K562 (cell line): Measurements from ENCODE around the gene GTF3C4. TPM values are rescaled to one million over a fixed set of nuclear protein-coding genes. Genes with fewer than 3 reads are reported as not detected.

ENCODE experiments used
- ATAC-seq: fragments of 200-7000 bp; cut with Tn5 transposase; 3 replicates; pipeline ENCODE4 v1.9.1; 2020; ENCODE audit warnings: moderate library complexity
- BruUV-seq: library from RNA; stranded (reverse); fragments of 400-500 nt; replicated peaks from 2 replicates; lab custom pipeline; 2021; lab: Mats Ljungman, UMichigan
- CTCF ChIA-PET: fragments of 300-600 bp; formaldehyde crosslinking; extraction: SDS; loops from one replicate; lab custom pipeline; 2021; ENCODE audit warnings: low intra/inter-chr PET ratio; lab: Yijun Ruan, JAX
- POLR2A ChIA-PET: fragments of 300-600, 350-650 bp; sonication (Branson Sonifier 250); formaldehyde crosslinking; extraction: SDS; loops from one replicate; lab custom pipeline; 2021; ENCODE audit warnings: antibody characterized with exemption, inconsistent platforms; lab: Yijun Ruan, JAX
- DNase-seq, 4 experiments: peaks; one replicate each; pipeline versions ENCODE4 v3.0.0 to v3.0.0-alpha.2; 2011 to 2018; ENCODE audit warnings: low spot score in 3 of 4, mixed read lengths in 3 of 4; ENCODE audit errors: extremely low read depth in 1 of 4
- FAIRE-seq: peaks from 2 replicates; lab custom pipeline; 2011; peaks lifted over from hg19 to GRCh38; lab: Jason Lieb, UNC
- H2AFZ ChIP-seq: 2 replicates; pipeline ENCODE4 v1.6.0; 2011; ENCODE audit warnings: low read depth, low read length, control low read depth, inconsistent platforms
- H3K27ac ChIP-seq: fragments of 200-600 bp; 3 replicates; pipeline ENCODE4 v1.8.0; 2011; ENCODE audit warnings: low read depth, mild to moderate bottlenecking, control low read depth, inconsistent platforms, low read length, moderate library complexity, mixed read lengths; ENCODE audit errors: extremely low read depth
- H3K27me3 ChIP-seq, 2 experiments: fragments of 300-600 bp in 1 of 2; 2 replicates in 1 of 2; 3 replicates in 1 of 2; pipeline versions ENCODE4 v1.6.0 to v1.8.0; 2011; ENCODE audit warnings: inconsistent platforms in 2 of 2, low read length in 2 of 2, mild to moderate bottlenecking in 1 of 2, mixed read lengths in 1 of 2, moderate library complexity in 1 of 2; ENCODE audit not compliant: control insufficient read depth in 2 of 2, insufficient read depth in 2 of 2
- H3K36me3 ChIP-seq: fragments of 300-600 bp; 3 replicates; pipeline ENCODE4 v1.8.0; 2011; ENCODE audit warnings: mild to moderate bottlenecking, low read length, inconsistent platforms; ENCODE audit not compliant: control insufficient read depth, insufficient read depth
- H3K4me1 ChIP-seq, 2 experiments: fragments of 200-600 bp in 1 of 2; replicated peaks in 1 of 2; 2 replicates in 1 of 2; 3 replicates in 1 of 2; pipeline versions ENCODE4 v1.5.1 to v1.8.0; 2011; ENCODE audit warnings: inconsistent platforms in 2 of 2, low read length in 2 of 2, mild to moderate bottlenecking in 1 of 2, mixed read lengths in 1 of 2, moderate library complexity in 1 of 2; ENCODE audit not compliant: control insufficient read depth in 2 of 2, insufficient read depth in 2 of 2
- H3K4me2 ChIP-seq: 2 replicates; pipeline ENCODE4 v1.6.1; 2011; ENCODE audit warnings: low read length, control low read depth, inconsistent platforms, mixed read lengths; ENCODE audit not compliant: insufficient read depth
- H3K4me3 ChIP-seq: fragments of 200-600 bp; sonication (generic), shearing (Covaris generic); 2 replicates; pipeline ENCODE4 v1.5.1; 2016; ENCODE audit warnings: control low read depth, inconsistent platforms
- H3K79me2 ChIP-seq: fragments of 200-600 bp; 3 replicates; pipeline ENCODE4 v1.8.0; 2011; ENCODE audit warnings: low read length, inconsistent platforms; ENCODE audit not compliant: control insufficient read depth, insufficient read depth
- H3K9ac ChIP-seq, 2 experiments: 2 replicates each; pipeline versions ENCODE4 v1.6.0 to v1.6.1; 2011; ENCODE audit warnings: low read depth in 2 of 2, low read length in 2 of 2, control low read depth in 1 of 2, inconsistent platforms in 1 of 2, mild to moderate bottlenecking in 1 of 2, mixed read lengths in 1 of 2; ENCODE audit not compliant: insufficient read depth in 1 of 2
- H3K9me1 ChIP-seq: one replicate; pipeline ENCODE4 v1.6.0; 2011; ENCODE audit warnings: inconsistent platforms, mild to moderate bottlenecking, low read length, moderate library complexity; ENCODE audit not compliant: control insufficient read depth, insufficient read depth
- H3K9me3 ChIP-seq: replicated peaks from 2 replicates; pipeline ENCODE4 v1.5.1; 2011; ENCODE audit warnings: low read depth, low read length, inconsistent platforms; ENCODE audit not compliant: control insufficient read depth, insufficient read depth
- H4K20me1 ChIP-seq: replicated peaks from 2 replicates; pipeline ENCODE4 v1.6.1; 2011; ENCODE audit warnings: low read length, inconsistent platforms, mixed read lengths; ENCODE audit not compliant: control insufficient read depth, insufficient read depth
- CBFB ChIP-seq: sonication (generic); formaldehyde crosslinking; IDR thresholded peaks from 2 replicates; pipeline ENCODE4 v1.4.0; 2020; ENCODE audit warnings: mild to moderate bottlenecking, missing genetic modification reagents
- CHD7 ChIP-seq: fragments of 200-600 bp; sonication (generic); IDR thresholded peaks from one replicate; pipeline ENCODE4 v1.6.1; 2012; ENCODE audit warnings: mild to moderate bottlenecking, low read depth, low read length, inconsistent platforms
- E2F8 ChIP-seq: fragments of 450-650 bp; IDR thresholded peaks from 2 replicates; pipeline ENCODE4 v1.7.1; 2018; ENCODE audit warnings: mild to moderate bottlenecking, low read depth; ENCODE audit not compliant: partially characterized antibody
- FOXA3 ChIP-seq, 2 experiments: fragments of 450-650 bp in 1 of 2; sonication (generic) in 1 of 2; formaldehyde crosslinking; IDR thresholded peaks in 1 of 2; conservative IDR thresholded peaks in 1 of 2; 2 replicates each; pipeline versions ENCODE4 v1.4.0 to v1.8.0; 2020 to 2022; ENCODE audit warnings: mild to moderate bottlenecking in 2 of 2, missing genetic modification reagents in 1 of 2
- XRCC5 ChIP-seq: fragments of 200-400 bp; formaldehyde crosslinking; IDR thresholded peaks from 2 replicates; pipeline ENCODE4 v1.6.1; 2017; ENCODE audit warnings: low read depth, mild to moderate bottlenecking, low read length
- ZNF707 ChIP-seq: fragments of 250-450 bp; sonication (Bioruptor Pico); conservative IDR thresholded peaks from 2 replicates; pipeline ENCODE4 v1.8.0; 2022; ENCODE audit warnings: inconsistent platforms, mild to moderate bottlenecking, moderate library complexity
- WGBS: fragments of 100-300 bp; shearing (Covaris generic); methylation state at CpG from one replicate; pipeline ENCODE4 v1.1.6; 2016; ENCODE audit warnings: low coverage, mixed read lengths; ENCODE audit not compliant: insufficient coverage; ENCODE audit errors: missing lambda C conversion rate; 5-methylcytosine and 5-hydroxymethylcytosine counted together
- in situ Hi-C: fragments of 300-500 bp; cut with MboI; formaldehyde crosslinking; loops from 4 replicates; pipeline ENCODE4 v1.15.0; 2018; ENCODE audit warnings: inconsistent platforms, mixed read lengths
- intact Hi-C: fragments of 100-400 bp; cut with micrococcal nuclease; formaldehyde crosslinking; loops from 2 replicates; pipeline ENCODE4 v1.14.2; 2022
- polyA plus RNA-seq, 8 experiments: library from polyadenylated mRNA; depleted of rRNA in 4 of 8; stranded (reverse) in 5 of 8; unstranded in 3 of 8; fragments of >200 nt; fragmentation: Nextera tagmentation in 2 of 8; fragmentation: Illumina TruSeq in 1 of 8; extraction: Ambion mirVana in 2 of 8; extraction: Trizol in 1 of 8; gene quantifications; 2 replicates each; pipeline versions ENCODE4 v1.2.1 to v1.2.3, GENCODE V29; 2011 to 2014; ENCODE audit warnings: inconsistent platforms in 1 of 8, missing spikeins in 1 of 8
- total RNA-seq, 7 experiments: library from RNA; depleted of rRNA in 6 of 7; stranded (reverse); fragments of >200 nt in 6 of 7; fragmentation: Illumina TruSeq in 2 of 7; extraction: Trizol in 2 of 7; gene quantifications; 2 replicates each; pipeline versions ENCODE4 v1.2.1 to v1.2.3, GENCODE V29; 2011 to 2021; ENCODE audit warnings: low replicate concordance in 1 of 7

GTF3C4 gene
- total and polyA plus RNA-seq, 9 of the 15 experiments (the other 6 are each of a cell fraction or from before 2014, with no cell fraction given), result 3.9 to 20.0 (median 12.2) TPM

DNA sequence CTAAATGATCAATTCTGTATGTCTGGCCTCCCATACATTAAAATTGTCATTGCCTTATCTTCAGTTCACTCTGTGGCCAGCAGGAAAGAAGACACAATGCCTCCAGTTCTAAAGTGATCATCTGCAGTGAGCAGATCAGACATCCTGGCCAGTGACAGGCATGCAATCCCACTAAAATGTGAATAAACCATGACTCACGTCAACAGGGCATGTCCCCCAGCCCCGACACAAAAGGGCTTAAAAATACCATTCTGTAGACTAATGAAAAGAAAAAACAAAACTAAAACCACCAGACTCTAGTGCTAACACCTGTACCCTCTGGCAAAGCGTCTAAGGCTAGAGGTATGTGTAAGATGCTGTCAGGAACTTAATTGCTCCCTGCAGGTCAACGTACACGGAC lies 39.0 kb upstream of the GTF3C4 start:
- Histone ChIP-seq H3K27ac (no peak overlapping the region), H3K4me1 (no peaks in the 10 kb centered on the region), H3K9ac (no peak overlapping the region), H3K27me3 (no peaks in the 10 kb centered on the region), H3K9me3 (no peaks in the 10 kb centered on the region), H4K20me1 (0 out of 2 replicates have a peak, but pooled peaks cover 4% of the 10 kb centered on the region), H3K36me3 (peaks cover 81% of the 10 kb centered on the region; the same call in 2 of the 3 replicates), H3K4me2 (no peak overlapping the region), H3K79me2 (no peaks in the 10 kb centered on the region), H3K9me1 (no peaks in the 10 kb centered on the region), H2AFZ (no peak overlapping the region), H3K4me3 (no peak overlapping the region)
- POLR2A ChIA-PET, result no interaction called here
- intact Hi-C loops, result no loop called here
- no TSS peak for BruUV-seq
- WGBS, result 93% methylated on average over 5 of the region's 5 CpGs
- in situ Hi-C loops, result no loop called here
- no peak for FAIRE-seq
- no peak for DNase-seq
- CTCF ChIA-PET, result no interaction called here
- no peak for ATAC-seq
- no peak for TF ChIP-seq CHD7
- TF ChIP-seq FOXA3 (CRISPR knock-in tag; conservative IDR thresholded peaks at IDR 0.05 in 1 of 2, IDR thresholded peaks at IDR 0.05 in 1 of 2), result no peak
- TF ChIP-seq E2F8, result no peak
- no peak for TF ChIP-seq CBFB (CRISPR knock-in tag)
- no peak for TF ChIP-seq ZNF707 (CRISPR knock-in tag)
- no peak for TF ChIP-seq XRCC5
